IMR-90 (cell line): Measurements from ENCODE around the gene AZI2. TPM values are rescaled to one million over a fixed set of nuclear protein-coding genes. Genes with fewer than 3 reads are reported as not detected.

Experiments used
- ATAC-seq: fragments of 200-7000 bp; cut with Tn5 transposase; 2 replicates; pipeline ENCODE4 v1.9.1; 2020; ENCODE audit warnings: low read depth, mild to moderate bottlenecking, moderate library complexity
- BruUV-seq: library from RNA; stranded (reverse); fragments of 400-500 nt; replicated peaks from 2 replicates; lab custom pipeline; 2021; lab: Mats Ljungman, UMichigan
- CTCF ChIA-PET: fragments of 300-600 bp; formaldehyde crosslinking; extraction: SDS; loops from one replicate; lab custom pipeline; 2021; ENCODE audit warnings: antibody characterized with exemption; lab: Yijun Ruan, JAX
- POLR2A ChIA-PET: fragments of 300-600 bp; sonication (Branson Sonifier 250); formaldehyde crosslinking; loops from one replicate; lab custom pipeline; 2022; ENCODE audit warnings: antibody characterized with exemption; ENCODE audit not compliant: unreplicated experiment; lab: Charles Lee
- DNase-seq: peaks from one replicate; pipeline ENCODE4 v3.0.0; 2013
- H2AFZ ChIP-seq: replicated peaks from 2 replicates; pipeline ENCODE3; 2013; ENCODE audit warnings: low read length, mild to moderate bottlenecking; ENCODE audit not compliant: poor library complexity
- H2AK5ac ChIP-seq: 2 replicates; pipeline ENCODE4 v1.6.1; 2013; ENCODE audit warnings: low read depth, low read length, inconsistent platforms
- H2AK9ac ChIP-seq: replicated peaks from 2 replicates; pipeline ENCODE3; 2013; ENCODE audit warnings: mild to moderate bottlenecking, low read depth, low read length, moderate library complexity; ENCODE audit not compliant: poor library complexity
- H2BK120ac ChIP-seq: 2 replicates; pipeline ENCODE4 v1.6.1; 2013; ENCODE audit warnings: low read depth, low read length, inconsistent platforms
- H2BK15ac ChIP-seq: 3 replicates; pipeline ENCODE4 v1.6.1; 2013; ENCODE audit warnings: low read depth, low read length, inconsistent platforms
- H2BK20ac ChIP-seq: 2 replicates; pipeline ENCODE4 v1.6.1; 2013; ENCODE audit warnings: low read depth, mild to moderate bottlenecking, inconsistent platforms, low read length, moderate library complexity
- H2BK5ac ChIP-seq: 2 replicates; pipeline ENCODE4 v1.6.1; 2013; ENCODE audit warnings: mild to moderate bottlenecking, low read depth, low read length, inconsistent platforms; ENCODE audit not compliant: poor library complexity, severe bottlenecking
- H3K14ac ChIP-seq: replicated peaks from 2 replicates; pipeline ENCODE4 v1.6.1; 2013; ENCODE audit warnings: low read depth, low read length, inconsistent platforms
- H3K18ac ChIP-seq: 2 replicates; pipeline ENCODE4 v1.6.1; 2013; ENCODE audit warnings: low read depth, low read length, control low read depth
- H3K23ac ChIP-seq: 2 replicates; pipeline ENCODE4 v1.6.1; 2013; ENCODE audit warnings: low read depth, low read length, inconsistent platforms
- H3K27ac ChIP-seq: 2 replicates; pipeline ENCODE4 v1.5.1; 2013; ENCODE audit warnings: mild to moderate bottlenecking, control low read depth, low read length; ENCODE audit not compliant: insufficient read depth
- H3K27me3 ChIP-seq: 2 replicates; pipeline ENCODE4 v1.6.1; 2013; ENCODE audit warnings: low read length; ENCODE audit not compliant: control insufficient read depth, insufficient read depth
- H3K36me3 ChIP-seq: 2 replicates; pipeline ENCODE4 v1.6.1; 2013; ENCODE audit warnings: low read length, mixed read lengths; ENCODE audit not compliant: control insufficient read depth, insufficient read depth
- H3K4ac ChIP-seq: 2 replicates; pipeline ENCODE4 v1.6.1; 2013; ENCODE audit warnings: low read depth, low read length, inconsistent platforms
- H3K4me1 ChIP-seq: 2 replicates; pipeline ENCODE4 v1.6.1; 2013; ENCODE audit warnings: low read length, mixed read lengths; ENCODE audit not compliant: control insufficient read depth, insufficient read depth
- H3K4me2 ChIP-seq: 2 replicates; pipeline ENCODE4 v1.6.1; 2013; ENCODE audit warnings: low read depth, mild to moderate bottlenecking, control low read depth, low read length, moderate library complexity
- H3K4me3 ChIP-seq: 2 replicates; pipeline ENCODE4 v1.5.1; 2013; ENCODE audit warnings: low read depth, mild to moderate bottlenecking, control low read depth, low read length, moderate library complexity; ENCODE audit not compliant: insufficient read depth
- H3K56ac ChIP-seq: 2 replicates; pipeline ENCODE4 v1.6.1; 2013; ENCODE audit warnings: low read length, inconsistent platforms; ENCODE audit not compliant: insufficient read depth; ENCODE audit errors: extremely low read depth
- H3K79me1 ChIP-seq, 2 experiments: 2 replicates each; pipeline ENCODE4 v1.6.1; 2013; ENCODE audit warnings: low read length in 2 of 2, inconsistent platforms in 1 of 2, low read depth in 1 of 2
- H3K9ac ChIP-seq: 2 replicates; pipeline ENCODE4 v1.6.1; 2013; ENCODE audit warnings: low read depth, low read length, control low read depth
- H3K9me1 ChIP-seq: 2 replicates; pipeline ENCODE4 v1.6.1; 2013; ENCODE audit warnings: low read length, inconsistent platforms; ENCODE audit not compliant: insufficient read depth
- H3K9me3 ChIP-seq: 2 replicates; pipeline ENCODE4 v1.6.1; 2013; ENCODE audit warnings: low read length; ENCODE audit not compliant: control insufficient read depth, insufficient read depth
- H4K20me1 ChIP-seq: 2 replicates; pipeline ENCODE4 v1.6.1; 2013; ENCODE audit warnings: low read length, inconsistent platforms; ENCODE audit not compliant: insufficient read depth
- H4K5ac ChIP-seq: 2 replicates; pipeline ENCODE4 v1.6.1; 2013; ENCODE audit warnings: mild to moderate bottlenecking, low read depth, low read length, control low read depth
- H4K8ac ChIP-seq, 2 experiments: 2 replicates each; pipeline ENCODE4 v1.6.1; 2013; ENCODE audit warnings: low read depth in 2 of 2, low read length in 2 of 2, control low read depth in 1 of 2, inconsistent platforms in 1 of 2
- H4K91ac ChIP-seq: 2 replicates; pipeline ENCODE4 v1.6.1; 2013; ENCODE audit warnings: low read depth, low read length, inconsistent platforms; ENCODE audit not compliant: insufficient read depth
- BHLHE40 ChIP-seq: fragments of 150-350 bp; IDR thresholded peaks from 2 replicates; pipeline ENCODE4 v1.6.1; 2016; ENCODE audit warnings: mild to moderate bottlenecking, low read depth, low read length
- CEBPB ChIP-seq: IDR thresholded peaks from 2 replicates; pipeline ENCODE4 v1.6.1; 2012; ENCODE audit warnings: low read depth, low read length, improper control_type of control experiment
- ELK1 ChIP-seq: fragments of 150-350 bp; IDR thresholded peaks from 2 replicates; pipeline ENCODE4 v1.6.1; 2016; ENCODE audit warnings: low read depth, mild to moderate bottlenecking, low read length, moderate library complexity, borderline replicate concordance
- MAFK ChIP-seq: IDR thresholded peaks from 2 replicates; pipeline ENCODE4 v1.6.1; 2012; ENCODE audit warnings: low read depth, low read length, improper control_type of control experiment
- MXI1 ChIP-seq: IDR thresholded peaks from 2 replicates; pipeline ENCODE4 v1.6.1; 2012; ENCODE audit warnings: low read depth, mild to moderate bottlenecking, low read length, moderate library complexity, borderline replicate concordance
- RAD21 ChIP-seq: IDR thresholded peaks from 2 replicates; pipeline ENCODE4 v1.6.1; 2012; ENCODE audit warnings: low read length, improper control_type of control experiment
- SMC3 ChIP-seq: fragments of 150-350 bp; IDR thresholded peaks from 2 replicates; pipeline ENCODE4 v1.6.1; 2016; ENCODE audit warnings: low read depth, mild to moderate bottlenecking, antibody characterized with exemption, low read length, moderate library complexity
- whole genome bisulfite sequencing, 2 experiments: methylation state at CpG; one replicate each; pipeline versions ENCODE4 v1.1.5 to v1.1.7; 2013; ENCODE audit warnings: missing lambda C conversion rate in 2 of 2; ENCODE audit not compliant: insufficient read length in 1 of 2; ENCODE audit errors: extremely low coverage in 2 of 2; 5-methylcytosine and 5-hydroxymethylcytosine counted together
- dilution Hi-C: fragments of 300-500 bp; cut with HindIII; formaldehyde crosslinking; loops from one replicate; pipeline ENCODE4 v1.14.3; 2018; ENCODE audit warnings: low sequenced_read_pairs; ENCODE audit not compliant: unreplicated experiment
- in situ Hi-C: fragments of 300-500 bp; cut with MboI; formaldehyde crosslinking; loops from 3 replicates; pipeline ENCODE4 v1.14.3; 2019; ENCODE audit warnings: low sequenced_read_pairs, inconsistent platforms, mixed read lengths
- intact Hi-C: fragments of 100-400 bp; cut with micrococcal nuclease; formaldehyde crosslinking; loops from 2 replicates; pipeline ENCODE4 v1.10.0; 2022
- polyA plus RNA-seq, 3 experiments: library from polyadenylated mRNA; depleted of rRNA; stranded (reverse); fragments of >200 nt; gene quantifications; 2 replicates each; pipeline ENCODE4 v1.2.3, GENCODE V29; 2012; ENCODE audit warnings: low replicate concordance in 1 of 3
- total RNA-seq: library from RNA; depleted of rRNA; stranded (reverse); fragments of >200 nt; gene quantifications from 2 replicates; pipeline ENCODE4 v1.2.3, GENCODE V29; 2012
- TF ChIP-seq, protein P1 (sequence below): conservative IDR thresholded peaks from 2 replicates; pipeline ENCODE4 v1.5.1; 2012; ENCODE audit warnings: mild to moderate bottlenecking, low read depth, low read length, improper control_type of control experiment

The AZI2 gene
- total and polyA plus RNA-seq, 2 of the 4 experiments (the other 2 are of a cell fraction) = 30.1 to 52.5 TPM

GRCh38 chr3:28317438-28318022 is 31.1 kb downstream of the AZI2 start:
- Histone ChIP-seq H3K4me1 (no peaks in the 10 kb centered on the region), H3K4ac (no peak overlapping the region), H3K18ac (no peak overlapping the region), H3K9me1 (no peaks in the 10 kb centered on the region), H3K14ac (no peak overlapping the region), H4K20me1 (no peaks in the 10 kb centered on the region), H3K4me2 (no peak overlapping the region), H4K91ac (no peak overlapping the region), H3K9ac (no peak overlapping the region), H3K79me1 (no peaks in the 10 kb centered on the region; a peak in 1 of 4 replicates), H3K27ac (no peak overlapping the region), H3K4me3 (no peak overlapping the region), H2BK120ac (no peak overlapping the region), H3K27me3 (no peaks in the 10 kb centered on the region), H2BK20ac (no peak overlapping the region), H2AFZ (no peak overlapping the region), H3K56ac (no peak overlapping the region), H2AK5ac (no peak overlapping the region), H3K36me3 (no peaks in the 10 kb centered on the region), H3K9me3 (no peaks in the 10 kb centered on the region), H4K8ac (no peak overlapping the region), H2BK5ac (no peak overlapping the region), H2BK15ac (no peak overlapping the region), H4K5ac (no peak overlapping the region), H2AK9ac (no peak overlapping the region), H3K23ac (no peak overlapping the region)
- ChIA-PET POLR2A (no interaction called here), CTCF (interaction anchor here (0.5 to 1.1 kb wide), 7 partner anchors 9 to 377 kb away, joined by 3 to 7 read pairs (median 3); no protein-coding TSS in a partner anchor)
- BruUV-seq = no TSS peak
- in situ Hi-C loops (no loop called here), intact Hi-C loops (no loop called here), dilution Hi-C loops (no loop called here)
- WGBS, 2 experiments = no CpG with 5 or more reads among the region's 2 CpGs
- TF ChIP-seq MXI1 = no peak
- no peak for TF ChIP-seq CEBPB
- peak; percentile 18; the same call in 1 of the 2 replicates for TF ChIP-seq SMC3
- TF ChIP-seq ELK1 = no peak
- TF ChIP-seq BHLHE40 = no peak
- no peak for TF ChIP-seq MAFK
- TF ChIP-seq, protein P1, sequence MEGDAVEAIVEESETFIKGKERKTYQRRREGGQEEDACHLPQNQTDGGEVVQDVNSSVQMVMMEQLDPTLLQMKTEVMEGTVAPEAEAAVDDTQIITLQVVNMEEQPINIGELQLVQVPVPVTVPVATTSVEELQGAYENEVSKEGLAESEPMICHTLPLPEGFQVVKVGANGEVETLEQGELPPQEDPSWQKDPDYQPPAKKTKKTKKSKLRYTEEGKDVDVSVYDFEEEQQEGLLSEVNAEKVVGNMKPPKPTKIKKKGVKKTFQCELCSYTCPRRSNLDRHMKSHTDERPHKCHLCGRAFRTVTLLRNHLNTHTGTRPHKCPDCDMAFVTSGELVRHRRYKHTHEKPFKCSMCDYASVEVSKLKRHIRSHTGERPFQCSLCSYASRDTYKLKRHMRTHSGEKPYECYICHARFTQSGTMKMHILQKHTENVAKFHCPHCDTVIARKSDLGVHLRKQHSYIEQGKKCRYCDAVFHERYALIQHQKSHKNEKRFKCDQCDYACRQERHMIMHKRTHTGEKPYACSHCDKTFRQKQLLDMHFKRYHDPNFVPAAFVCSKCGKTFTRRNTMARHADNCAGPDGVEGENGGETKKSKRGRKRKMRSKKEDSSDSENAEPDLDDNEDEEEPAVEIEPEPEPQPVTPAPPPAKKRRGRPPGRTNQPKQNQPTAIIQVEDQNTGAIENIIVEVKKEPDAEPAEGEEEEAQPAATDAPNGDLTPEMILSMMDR = peak; percentile 52
- peak; percentile 18; the same call in 1 of the 2 replicates for TF ChIP-seq RAD21
- DNase-seq (peak; percentile 38), ATAC-seq (peak; percentile 92)
